PC-3 (cell line): Measurements from ENCODE around the gene SLC26A11.

ENCODE experiments used
- EZH2 ChIP-seq: fragments of 300-600 bp; sonication (generic); IDR thresholded peaks from one replicate; pipeline ENCODE4 v1.6.1; 2017; ENCODE audit warnings: antibody characterized with exemption, mild to moderate bottlenecking, low read length; ENCODE audit not compliant: unreplicated experiment
- EZH2phosphoT487 ChIP-seq: fragments of 300-600 bp; sonication (generic); IDR thresholded peaks from 2 replicates; pipeline ENCODE4 v1.6.1; 2018; ENCODE audit warnings: mild to moderate bottlenecking, antibody characterized with exemption, low read length, borderline replicate concordance
- TF ChIP-seq, protein P1 (sequence below): fragments of 300-600 bp; sonication (generic); conservative IDR thresholded peaks from 2 replicates; pipeline ENCODE4 v1.5.1; 2017; ENCODE audit warnings: antibody characterized with exemption, low read depth, mild to moderate bottlenecking, low read length

DNA sequence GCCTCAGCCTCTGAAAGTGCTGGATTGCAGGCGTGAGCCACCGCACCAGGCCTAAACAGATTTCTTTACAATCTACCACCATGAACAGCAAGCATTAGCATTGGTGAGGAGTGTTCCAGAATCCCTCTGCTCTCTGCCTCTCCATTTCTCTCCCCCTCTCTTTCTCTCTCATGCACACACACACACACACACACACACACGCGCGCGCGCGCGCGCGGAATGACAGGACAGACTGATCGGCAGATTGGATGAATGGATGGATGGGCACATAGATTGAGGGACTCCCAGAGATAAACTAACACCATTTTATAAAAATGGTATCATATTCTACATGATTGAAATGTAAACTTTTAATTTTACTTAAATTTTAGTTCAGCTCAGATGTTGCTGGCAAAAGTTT is 47.1 kb upstream of the SLC26A11 start:
- TF ChIP-seq, protein P1, sequence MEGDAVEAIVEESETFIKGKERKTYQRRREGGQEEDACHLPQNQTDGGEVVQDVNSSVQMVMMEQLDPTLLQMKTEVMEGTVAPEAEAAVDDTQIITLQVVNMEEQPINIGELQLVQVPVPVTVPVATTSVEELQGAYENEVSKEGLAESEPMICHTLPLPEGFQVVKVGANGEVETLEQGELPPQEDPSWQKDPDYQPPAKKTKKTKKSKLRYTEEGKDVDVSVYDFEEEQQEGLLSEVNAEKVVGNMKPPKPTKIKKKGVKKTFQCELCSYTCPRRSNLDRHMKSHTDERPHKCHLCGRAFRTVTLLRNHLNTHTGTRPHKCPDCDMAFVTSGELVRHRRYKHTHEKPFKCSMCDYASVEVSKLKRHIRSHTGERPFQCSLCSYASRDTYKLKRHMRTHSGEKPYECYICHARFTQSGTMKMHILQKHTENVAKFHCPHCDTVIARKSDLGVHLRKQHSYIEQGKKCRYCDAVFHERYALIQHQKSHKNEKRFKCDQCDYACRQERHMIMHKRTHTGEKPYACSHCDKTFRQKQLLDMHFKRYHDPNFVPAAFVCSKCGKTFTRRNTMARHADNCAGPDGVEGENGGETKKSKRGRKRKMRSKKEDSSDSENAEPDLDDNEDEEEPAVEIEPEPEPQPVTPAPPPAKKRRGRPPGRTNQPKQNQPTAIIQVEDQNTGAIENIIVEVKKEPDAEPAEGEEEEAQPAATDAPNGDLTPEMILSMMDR, result no peak
- TF ChIP-seq EZH2 (no peak), EZH2phosphoT487 (no peak)
